ENCODE data around the gene PLD2.

DNA sequence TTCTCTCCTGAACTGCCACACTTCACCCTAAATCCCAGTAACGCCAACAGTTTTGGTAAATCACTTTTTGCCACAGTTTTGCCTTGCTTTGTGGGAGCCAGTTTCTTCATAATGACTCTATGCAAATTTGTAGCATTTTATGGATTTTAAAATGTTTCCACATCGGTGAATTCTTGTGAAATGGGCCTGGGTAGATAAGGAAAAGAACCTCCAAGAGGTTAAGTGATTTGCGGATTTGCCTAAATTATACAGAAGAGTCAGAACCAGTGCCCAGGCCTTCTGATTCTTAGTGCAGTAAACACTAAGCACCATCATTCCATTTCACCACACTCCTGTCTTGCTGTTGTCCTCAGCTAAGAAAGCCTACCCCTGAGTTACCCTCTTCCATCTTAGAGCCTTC is 44.1 kb downstream of the PLD2 start:
- TF ChIP-seq, protein P1, sequence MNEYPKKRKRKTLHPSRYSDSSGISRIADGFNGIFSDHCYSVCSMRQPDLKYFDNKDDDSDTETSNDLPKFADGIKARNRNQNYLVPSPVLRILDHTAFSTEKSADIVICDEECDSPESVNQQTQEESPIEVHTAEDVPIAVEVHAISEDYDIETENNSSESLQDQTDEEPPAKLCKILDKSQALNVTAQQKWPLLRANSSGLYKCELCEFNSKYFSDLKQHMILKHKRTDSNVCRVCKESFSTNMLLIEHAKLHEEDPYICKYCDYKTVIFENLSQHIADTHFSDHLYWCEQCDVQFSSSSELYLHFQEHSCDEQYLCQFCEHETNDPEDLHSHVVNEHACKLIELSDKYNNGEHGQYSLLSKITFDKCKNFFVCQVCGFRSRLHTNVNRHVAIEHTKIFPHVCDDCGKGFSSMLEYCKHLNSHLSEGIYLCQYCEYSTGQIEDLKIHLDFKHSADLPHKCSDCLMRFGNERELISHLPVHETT (tag by site-specific recombination; IDR thresholded peaks at IDR 0.05), result no peak
- no peak for TF ChIP-seq ZNF529 (tag by site-specific recombination; IDR thresholded peaks at IDR 0.05; ENCODE audit: insufficient replicate concordance)

Measured in HEK293 (cell line).